ENCODE results near the gene PHGDH.

DNA sequence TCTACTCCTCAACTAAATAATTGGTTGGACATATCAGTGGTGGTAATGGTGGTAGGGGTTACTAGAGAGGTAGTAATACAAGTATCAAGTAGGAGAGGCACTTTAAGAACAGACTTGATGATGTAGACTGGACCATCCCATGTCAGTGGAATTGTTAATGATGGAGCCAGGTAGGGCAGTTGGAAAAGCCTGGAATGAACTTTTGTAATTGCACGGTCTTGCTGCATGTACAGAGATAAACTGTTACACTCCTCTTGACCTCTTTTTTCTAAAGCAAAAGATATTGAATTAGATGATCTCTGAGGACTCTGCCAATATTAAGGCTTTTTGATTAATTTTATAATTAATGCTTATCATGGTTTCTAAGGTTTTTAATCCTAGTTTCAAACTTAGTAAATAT, 51.2 kb downstream of the PHGDH start:
- TF ChIP-seq GATA2 (IDR thresholded peaks at IDR 0.05; ENCODE audit: low read depth, low read length) (no peak), GATA3 (IDR thresholded peaks at IDR 0.05; ENCODE audit: low read depth, low read length) (no peak)

Data from SH-SY5Y (cell line).